LHCN-M2 (cell line): ENCODE results near the gene KMT5C. TPM values are rescaled to one million over a fixed set of nuclear protein-coding genes. Genes with fewer than 3 reads are reported as not detected.

Source experiments
- DNase-seq: peaks from one replicate; pipeline ENCODE4 v3.0.0-alpha.2; 2012; ENCODE audit warnings: low read depth
- total RNA-seq: library from RNA; depleted of rRNA; stranded (reverse); fragments of >200 nt; gene quantifications from 2 replicates; pipeline ENCODE4 v1.2.3, GENCODE V29; 2014

The KMT5C gene
- total RNA-seq, 1 experiment from 2014 or later, result 14.8 TPM

- DNase-seq, result no peak
Measured at GRCh38 chr19:55346725-55347441, 7.2 kb downstream of the KMT5C start.

- DNase-seq, result no peak
Measured at GRCh38 chr19:55347442-55348009, 7.8 kb downstream of the KMT5C start.

GRCh38 chr19:55348317-55349034 is 8.8 kb downstream of the KMT5C start:
- DNase-seq, result no peak

- no peak for DNase-seq
Measured at GRCh38 chr19:55350620-55351315, 11.1 kb downstream of the KMT5C start.

GRCh38 chr19:55352040-55352439 is 12.4 kb downstream of the KMT5C start:
- DNase-seq, result no peak

- no peak for DNase-seq
Measured at GRCh38 chr19:55352549-55353145, 13.0 kb downstream of the KMT5C start.

- no peak for DNase-seq
Measured at GRCh38 chr19:55353356-55353802, 13.7 kb downstream of the KMT5C start.

- DNase-seq, result no peak
Measured at GRCh38 chr19:55353803-55354697, 14.4 kb downstream of the KMT5C start.

- DNase-seq, result no peak
Measured at GRCh38 chr19:55354698-55355212, 15.1 kb downstream of the KMT5C start, which contains the start of gene COX6B2. TSS of gene COX6B2 (minus strand) at chr19:55354719. CDS start at chr19:55354521, 198 bp downstream.

- no peak for DNase-seq
Measured at GRCh38 chr19:55355213-55355821, 15.6 kb downstream of the KMT5C start.

GRCh38 chr19:55358493-55358892 is 18.8 kb downstream of the KMT5C start:
- no peak for DNase-seq

GRCh38 chr19:55358943-55359908 is 19.6 kb downstream of the KMT5C start:
- DNase-seq, result no peak

GRCh38 chr19:55360902-55361301 is 21.2 kb downstream of the KMT5C start:
- DNase-seq, result no peak

GRCh38 chr19:55362174-55362989 is 22.7 kb downstream of the KMT5C start:
- no peak for DNase-seq

GRCh38 chr19:55362990-55363716 is 23.5 kb downstream of the KMT5C start, which contains the start of gene GARIN5B:
TSS of gene GARIN5B (minus strand) at chr19:55363260. CDS start at chr19:55363066, 194 bp downstream.
- no peak for DNase-seq

GRCh38 chr19:55365245-55365644 is 25.6 kb downstream of the KMT5C start:
- no peak for DNase-seq

- DNase-seq, result no peak
Measured at GRCh38 chr19:55365964-55366363, 26.3 kb downstream of the KMT5C start.
